K562 (cell line): Measurements from ENCODE around the gene TAC3.
"Not testable (repeated sequence)": the region's sequence is repeated elsewhere in the genome, so short reads cannot be mapped to it uniquely, and the experiment has no call there.

Source experiments
- CTCF ChIP-seq, 3 experiments: IDR thresholded peaks in 2 of 3; conservative IDR thresholded peaks in 1 of 3; 2 replicates each; pipeline ENCODE4 v1.5.1; 2011 to 2012; ENCODE audit warnings: low read length in 3 of 3, mild to moderate bottlenecking in 3 of 3, control low read depth in 2 of 3, improper control_type of control experiment in 1 of 3, inconsistent platforms in 1 of 3, low read depth in 1 of 3, mixed read lengths in 1 of 3, moderate library complexity in 1 of 3; ENCODE audit not compliant: insufficient read depth in 2 of 3
- EP300 ChIP-seq: IDR thresholded peaks from 2 replicates; pipeline ENCODE4 v1.6.1; 2012; ENCODE audit warnings: low read length, improper control_type of control experiment
- GABPB1 ChIP-seq: sonication (generic); formaldehyde crosslinking; IDR thresholded peaks from 2 replicates; pipeline ENCODE4 v1.8.0; 2022; ENCODE audit warnings: mild to moderate bottlenecking, missing genetic modification reagents
- MCM7 ChIP-seq, 2 experiments: fragments of 450-650 bp; IDR thresholded peaks; 2 replicates each; pipeline ENCODE4 v1.6.1; 2016 to 2018
- NCOR1 ChIP-seq: fragments of 450-650 bp; IDR thresholded peaks from 2 replicates; pipeline ENCODE4 v1.6.1; 2016; ENCODE audit warnings: mild to moderate bottlenecking, moderate library complexity
- NRF1 ChIP-seq, 2 experiments: fragments of 450-650 bp; IDR thresholded peaks in 1 of 2; conservative IDR thresholded peaks in 1 of 2; 2 replicates each; pipeline ENCODE4 v1.6.1; 2014; ENCODE audit warnings: mild to moderate bottlenecking in 2 of 2
- RBM14 ChIP-seq: fragments of 200-400 bp; formaldehyde crosslinking; IDR thresholded peaks from 2 replicates; pipeline ENCODE4 v1.6.1; 2018; ENCODE audit warnings: low read depth, mild to moderate bottlenecking, low read length, moderate library complexity, borderline replicate concordance; ENCODE audit not compliant: insufficient read depth
- SLC30A9 ChIP-seq: fragments of 250-450 bp; sonication (Bioruptor Pico); IDR thresholded peaks from 2 replicates; pipeline ENCODE4 v1.8.0; 2022; ENCODE audit warnings: mild to moderate bottlenecking, moderate library complexity
- TBP ChIP-seq: optimal IDR thresholded peaks from 2 replicates; pipeline ENCODE3; 2011; ENCODE audit warnings: low read depth, low read length, improper control_type of control experiment
- ZC3H4 ChIP-seq: sonication (generic); formaldehyde crosslinking; IDR thresholded peaks from 2 replicates; pipeline ENCODE4 v1.9.0; 2021; ENCODE audit warnings: missing genetic modification reagents, borderline replicate concordance
- ZNF274 ChIP-seq: IDR thresholded peaks from 2 replicates; pipeline ENCODE4 v1.6.1; 2011; ENCODE audit warnings: low read depth, mild to moderate bottlenecking, low read length, moderate library complexity, borderline replicate concordance
- ZNF511 ChIP-seq: sonication (generic); formaldehyde crosslinking; IDR thresholded peaks from 2 replicates; pipeline ENCODE4 v1.8.0; 2022; ENCODE audit warnings: mild to moderate bottlenecking, missing genetic modification reagents
- TF ChIP-seq, protein P1 (sequence below): sonication (generic); formaldehyde crosslinking; IDR thresholded peaks from 2 replicates; pipeline ENCODE4 v1.8.0; 2023; ENCODE audit warnings: missing genetic modification reagents, mild to moderate bottlenecking, borderline replicate concordance

DNA sequence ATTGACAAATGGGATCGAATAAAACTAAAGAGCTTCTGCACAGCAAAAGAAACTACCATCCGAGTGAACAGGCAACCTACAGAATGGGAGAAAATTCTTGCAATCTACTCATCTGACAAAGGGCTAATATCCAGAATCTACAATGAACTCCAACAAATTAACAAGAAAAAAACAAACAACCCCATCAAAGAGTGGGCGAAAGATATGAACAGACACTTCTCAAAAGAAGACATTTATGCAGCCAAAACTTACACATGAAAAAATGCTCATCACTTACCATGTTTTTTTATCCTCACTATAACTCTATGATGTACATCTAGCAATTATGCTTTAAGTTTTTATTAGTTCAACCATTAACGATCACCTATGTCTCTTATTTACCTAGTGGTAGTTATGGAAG lies 37.6 kb upstream of the TAC3 start:
- not testable (repeated sequence) for TF ChIP-seq ZNF274; TBP; NRF1 (conservative IDR thresholded peaks at IDR 0.05 in 1 of 2, IDR thresholded peaks at IDR 0.05 in 1 of 2); MCM7 (IDR thresholded peaks at IDR 0.05); CTCF (IDR thresholded peaks at IDR 0.05 in 2 of 3, conservative IDR thresholded peaks at IDR 0.05 in 1 of 3; ENCODE audit: insufficient read depth in 2 of 3, low read depth in 1 of 3, low read length in 3 of 3); NCOR1; ZC3H4 (CRISPR knock-in tag); GABPB1 (CRISPR knock-in tag); RBM14; SLC30A9; ZNF511 (CRISPR knock-in tag); EP300
- TF ChIP-seq, protein P1, sequence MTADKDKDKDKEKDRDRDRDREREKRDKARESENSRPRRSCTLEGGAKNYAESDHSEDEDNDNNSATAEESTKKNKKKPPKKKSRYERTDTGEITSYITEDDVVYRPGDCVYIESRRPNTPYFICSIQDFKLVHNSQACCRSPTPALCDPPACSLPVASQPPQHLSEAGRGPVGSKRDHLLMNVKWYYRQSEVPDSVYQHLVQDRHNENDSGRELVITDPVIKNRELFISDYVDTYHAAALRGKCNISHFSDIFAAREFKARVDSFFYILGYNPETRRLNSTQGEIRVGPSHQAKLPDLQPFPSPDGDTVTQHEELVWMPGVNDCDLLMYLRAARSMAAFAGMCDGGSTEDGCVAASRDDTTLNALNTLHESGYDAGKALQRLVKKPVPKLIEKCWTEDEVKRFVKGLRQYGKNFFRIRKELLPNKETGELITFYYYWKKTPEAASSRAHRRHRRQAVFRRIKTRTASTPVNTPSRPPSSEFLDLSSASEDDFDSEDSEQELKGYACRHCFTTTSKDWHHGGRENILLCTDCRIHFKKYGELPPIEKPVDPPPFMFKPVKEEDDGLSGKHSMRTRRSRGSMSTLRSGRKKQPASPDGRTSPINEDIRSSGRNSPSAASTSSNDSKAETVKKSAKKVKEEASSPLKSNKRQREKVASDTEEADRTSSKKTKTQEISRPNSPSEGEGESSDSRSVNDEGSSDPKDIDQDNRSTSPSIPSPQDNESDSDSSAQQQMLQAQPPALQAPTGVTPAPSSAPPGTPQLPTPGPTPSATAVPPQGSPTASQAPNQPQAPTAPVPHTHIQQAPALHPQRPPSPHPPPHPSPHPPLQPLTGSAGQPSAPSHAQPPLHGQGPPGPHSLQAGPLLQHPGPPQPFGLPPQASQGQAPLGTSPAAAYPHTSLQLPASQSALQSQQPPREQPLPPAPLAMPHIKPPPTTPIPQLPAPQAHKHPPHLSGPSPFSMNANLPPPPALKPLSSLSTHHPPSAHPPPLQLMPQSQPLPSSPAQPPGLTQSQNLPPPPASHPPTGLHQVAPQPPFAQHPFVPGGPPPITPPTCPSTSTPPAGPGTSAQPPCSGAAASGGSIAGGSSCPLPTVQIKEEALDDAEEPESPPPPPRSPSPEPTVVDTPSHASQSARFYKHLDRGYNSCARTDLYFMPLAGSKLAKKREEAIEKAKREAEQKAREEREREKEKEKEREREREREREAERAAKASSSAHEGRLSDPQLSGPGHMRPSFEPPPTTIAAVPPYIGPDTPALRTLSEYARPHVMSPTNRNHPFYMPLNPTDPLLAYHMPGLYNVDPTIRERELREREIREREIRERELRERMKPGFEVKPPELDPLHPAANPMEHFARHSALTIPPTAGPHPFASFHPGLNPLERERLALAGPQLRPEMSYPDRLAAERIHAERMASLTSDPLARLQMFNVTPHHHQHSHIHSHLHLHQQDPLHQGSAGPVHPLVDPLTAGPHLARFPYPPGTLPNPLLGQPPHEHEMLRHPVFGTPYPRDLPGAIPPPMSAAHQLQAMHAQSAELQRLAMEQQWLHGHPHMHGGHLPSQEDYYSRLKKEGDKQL (CRISPR knock-in tag) = not testable (repeated sequence)
